ENCODE data around the gene EML6.

The EML6 gene

GRCh38 chr2:54936766-54937165 is 213.3 kb downstream of the EML6 start:
- no peak for FAIRE-seq
- DNase-seq (ENCODE audit: insufficient read length, low spot score): no peak

GRCh38 chr2:54939446-54940118 is 216.1 kb downstream of the EML6 start:
- no peak for DNase-seq (ENCODE audit: insufficient read length, low spot score)
- FAIRE-seq: no peak

GRCh38 chr2:54940723-54941122 is 217.3 kb downstream of the EML6 start:
- no peak for FAIRE-seq
- no peak for DNase-seq (ENCODE audit: insufficient read length, low spot score)

GRCh38 chr2:54941248-54941984 is 218.0 kb downstream of the EML6 start:
- DNase-seq (ENCODE audit: insufficient read length, low spot score): no peak
- FAIRE-seq: no peak

GRCh38 chr2:54942373-54942772 is 218.9 kb downstream of the EML6 start:
- no peak for FAIRE-seq
- no peak for DNase-seq (ENCODE audit: insufficient read length, low spot score)

- FAIRE-seq: no peak
- no peak for DNase-seq (ENCODE audit: insufficient read length, low spot score)
Observed at GRCh38 chr2:54944724-54945326, 221.4 kb downstream of the EML6 start.

GRCh38 chr2:54945391-54946219 is 222.1 kb downstream of the EML6 start:
- DNase-seq (ENCODE audit: insufficient read length, low spot score) (no peak), FAIRE-seq (no peak)

- no peak for DNase-seq (ENCODE audit: insufficient read length, low spot score)
- FAIRE-seq: no peak
Observed at GRCh38 chr2:54946220-54946805, 222.9 kb downstream of the EML6 start.

- no peak for DNase-seq (ENCODE audit: insufficient read length, low spot score)
- FAIRE-seq: no peak
Observed at GRCh38 chr2:54947136-54947535, 223.7 kb downstream of the EML6 start.

GRCh38 chr2:54947646-54948045 is 224.2 kb downstream of the EML6 start:
- no peak for FAIRE-seq
- no peak for DNase-seq (ENCODE audit: insufficient read length, low spot score)

GRCh38 chr2:54948120-54948519 is 224.7 kb downstream of the EML6 start:
- no peak for DNase-seq (ENCODE audit: insufficient read length, low spot score)
- no peak for FAIRE-seq

- FAIRE-seq (no peak), DNase-seq (ENCODE audit: insufficient read length, low spot score) (no peak)
Observed at GRCh38 chr2:54949431-54949830, 226.0 kb downstream of the EML6 start.

GRCh38 chr2:54950811-54951210 is 227.3 kb downstream of the EML6 start:
- DNase-seq (ENCODE audit: insufficient read length, low spot score) (no peak), FAIRE-seq (no peak)

- no peak for DNase-seq (ENCODE audit: insufficient read length, low spot score)
- FAIRE-seq: no peak
Observed at GRCh38 chr2:54952425-54952824, 229.0 kb downstream of the EML6 start.

GRCh38 chr2:54952978-54953456 is 229.6 kb downstream of the EML6 start:
- FAIRE-seq: no peak
- DNase-seq (ENCODE audit: insufficient read length, low spot score): peak; percentile 45

- FAIRE-seq: no peak
- DNase-seq (ENCODE audit: insufficient read length, low spot score): no peak
Observed at GRCh38 chr2:54954158-54954557, 230.7 kb downstream of the EML6 start.

- FAIRE-seq: no peak
- no peak for DNase-seq (ENCODE audit: insufficient read length, low spot score)
Observed at GRCh38 chr2:54954705-54955357, 231.4 kb downstream of the EML6 start.

- no peak for FAIRE-seq
- no peak for DNase-seq (ENCODE audit: insufficient read length, low spot score)
Observed at GRCh38 chr2:54955358-54956110, 232.1 kb downstream of the EML6 start.

GRCh38 chr2:54956111-54956627 is 232.7 kb downstream of the EML6 start:
- FAIRE-seq (no peak), DNase-seq (ENCODE audit: insufficient read length, low spot score) (no peak)

Data from HTR-8/SVneo (cell line).